ENCODE results near the gene DYNLT5. TPM values are rescaled to one million over a fixed set of nuclear protein-coding genes. Genes with fewer than 3 reads are reported as not detected.

DYNLT5 gene
- total RNA-seq, 1 experiment from 2014 or later, result 1.3 TPM

GRCh38 chr1:66705110-66705509, 47.1 kb upstream of the DYNLT5 start:
- Mint-ChIP-seq H3K4me3 (no peak overlapping the region), H3K9me3 (no peaks in the 10 kb centered on the region), H3K27me3 (ENCODE audit: low read depth) (no peaks in the 10 kb centered on the region), H3K36me3 (no peaks in the 10 kb centered on the region), H3K4me1 (peaks cover 2% of the 10 kb centered on the region; the same call in 1 of the 2 replicates), H3K27ac (no peak overlapping the region)
- ChIA-PET POLR2A (no interaction called here), CTCF (no interaction called here)
- TF ChIP-seq EMX1 (CRISPR knock-in tag; IDR thresholded peaks at IDR 0.05), result no peak
- ATAC-seq (no peak), DNase-seq (ENCODE audit: low spot score) (no peak)

GRCh38 chr1:66711420-66711819, 40.8 kb upstream of the DYNLT5 start:
- TF ChIP-seq NR2C2 (CRISPR knock-in tag; IDR thresholded peaks at IDR 0.05) (no peak), ATF3 (CRISPR knock-in tag; conservative IDR thresholded peaks at IDR 0.05) (no peak), ARID4B (CRISPR knock-in tag; IDR thresholded peaks at IDR 0.05; ENCODE audit: borderline replicate concordance) (no peak), PRRX2 (CRISPR knock-in tag; IDR thresholded peaks at IDR 0.05) (no peak), PREB (CRISPR knock-in tag; IDR thresholded peaks at IDR 0.05; ENCODE audit: borderline replicate concordance) (no peak), ZNF671 (CRISPR knock-in tag; IDR thresholded peaks at IDR 0.05) (no peak), SP1 (CRISPR knock-in tag; conservative IDR thresholded peaks at IDR 0.05) (no peak), ZSCAN18 (CRISPR knock-in tag; IDR thresholded peaks at IDR 0.05) (no peak)
- DNase-seq (ENCODE audit: low spot score), result no peak
- no peak overlapping the region for H3K4me3 Mint-ChIP-seq
- ATAC-seq, result peak; percentile 87
- peaks cover 6% of the 10 kb centered on the region for H3K4me1 Mint-ChIP-seq
- no peaks in the 10 kb centered on the region for H3K9me3 Mint-ChIP-seq
- H3K27ac Mint-ChIP-seq, result no peak overlapping the region
- ChIA-PET CTCF (interaction anchor here (0.6 to 1.1 kb wide), 2 partner anchors 13 to 93 kb away, joined by 3 read pairs; no protein-coding TSS in a partner anchor), POLR2A (no interaction called here)
- no peaks in the 10 kb centered on the region for H3K36me3 Mint-ChIP-seq
- H3K27me3 Mint-ChIP-seq (ENCODE audit: low read depth), result no peaks in the 10 kb centered on the region

GRCh38 chr1:66712839-66713238, 39.4 kb upstream of the DYNLT5 start:
- Mint-ChIP-seq H3K9me3 (no peaks in the 10 kb centered on the region), H3K4me1 (peaks cover 6% of the 10 kb centered on the region), H3K27me3 (ENCODE audit: low read depth) (no peaks in the 10 kb centered on the region), H3K4me3 (no peak overlapping the region), H3K27ac (no peak overlapping the region), H3K36me3 (no peaks in the 10 kb centered on the region)
- no peak for TF ChIP-seq HMGA2 (CRISPR knock-in tag; IDR thresholded peaks at IDR 0.05)
- no peak for TF ChIP-seq USF1 (CRISPR knock-in tag; IDR thresholded peaks at IDR 0.05)
- no peak for TF ChIP-seq TEAD1 (CRISPR knock-in tag; IDR thresholded peaks at IDR 0.05)
- peak; percentile 78 for ATAC-seq
- ChIA-PET POLR2A (no interaction called here), CTCF (no interaction called here)
- DNase-seq (ENCODE audit: low spot score), result no peak

GRCh38 chr1:66723985-66724384, 28.3 kb upstream of the DYNLT5 start:
- peaks cover 6% of the 10 kb centered on the region for H3K9me3 Mint-ChIP-seq
- POLR2A ChIA-PET, result no interaction called here
- DNase-seq (ENCODE audit: low spot score) (no peak), ATAC-seq (no peak)
- no peak overlapping the region for H3K27ac Mint-ChIP-seq
- H3K4me1 Mint-ChIP-seq, result peaks cover 4% of the 10 kb centered on the region
- peaks cover 3% of the 10 kb centered on the region; the same call in 1 of the 2 replicates for H3K27me3 Mint-ChIP-seq (ENCODE audit: low read depth)
- no peaks in the 10 kb centered on the region for H3K36me3 Mint-ChIP-seq
- no peak overlapping the region for H3K4me3 Mint-ChIP-seq
- CTCF ChIA-PET, result no interaction called here
- TF ChIP-seq IRF1 (CRISPR knock-in tag; IDR thresholded peaks at IDR 0.05) (no peak), JUN (CRISPR knock-in tag; IDR thresholded peaks at IDR 0.05) (no peak), HMGXB4 (CRISPR knock-in tag; IDR thresholded peaks at IDR 0.05) (no peak), RORB (CRISPR knock-in tag; IDR thresholded peaks at IDR 0.05) (no peak), OVOL2 (CRISPR knock-in tag; IDR thresholded peaks at IDR 0.05; ENCODE audit: borderline replicate concordance) (no peak), KAT7 (CRISPR knock-in tag; IDR thresholded peaks at IDR 0.05; ENCODE audit: borderline replicate concordance) (no peak), ZSCAN18 (CRISPR knock-in tag; IDR thresholded peaks at IDR 0.05) (no peak)

All from WTC11 (cell line).